GM12892 (cell line): ENCODE results near the gene APBA2.

Experiments used
- POLR2A ChIP-seq: IDR thresholded peaks from 2 replicates; pipeline ENCODE4 v1.6.1; 2011; ENCODE audit warnings: low read depth, low read length, control low read depth
- POLR2AphosphoS5 ChIP-seq: IDR thresholded peaks from 2 replicates; pipeline ENCODE4 v1.6.1; 2011; ENCODE audit warnings: low read depth, low read length, control low read depth

GRCh38 chr15:28943146-28943545 lies 57.4 kb downstream of the APBA2 start:
- TF ChIP-seq POLR2A (no peak), POLR2AphosphoS5 (no peak)
